HepG2 (cell line): ENCODE measurements around the gene GPR137.

ENCODE experiments used
- HNRNPLL ChIP-seq: fragments of 200-400 bp; formaldehyde crosslinking; IDR thresholded peaks from 2 replicates; pipeline ENCODE4 v1.6.1; 2017; ENCODE audit warnings: mild to moderate bottlenecking, low read depth, low read length; ENCODE audit not compliant: poor library complexity, severe bottlenecking
- NFATC3 ChIP-seq: sonication (generic); formaldehyde crosslinking; IDR thresholded peaks from 2 replicates; pipeline ENCODE4 v1.5.1; 2020; ENCODE audit warnings: mild to moderate bottlenecking, missing genetic modification reagents
- POLR2AphosphoS5 ChIP-seq: IDR thresholded peaks from 2 replicates; pipeline ENCODE4 v1.6.1; 2012; ENCODE audit warnings: low read depth, low read length

- TF ChIP-seq POLR2AphosphoS5 (no peak), NFATC3 (no peak), HNRNPLL (no peak)
Measured at GRCh38 chr11:64268893-64269539, 16.6 kb upstream of the GPR137 start.
